Mucosa of gallbladder (tissue), 1 donor: ENCODE measurements around the gene COBL. TPM values are rescaled to one million over a fixed set of nuclear protein-coding genes. Genes with fewer than 3 reads are reported as not detected.

Source experiments
- DNase-seq: peaks from one replicate; pipeline ENCODE4 v3.0.0-alpha.2; 2020; ENCODE audit warnings: low spot score
- total RNA-seq: library from RNA; stranded (reverse); gene quantifications from one replicate; pipeline ENCODE4 v1.2.1, GENCODE V29; 2021
- donor health status: DM: no; HTN: no; CAD: no.

The COBL gene
- total RNA-seq, 1 donor from 2014 or later, result 87.3 TPM

GRCh38 chr7:51304729-51305128, 11.9 kb downstream of the COBL start:
- no peak for DNase-seq

DNA sequence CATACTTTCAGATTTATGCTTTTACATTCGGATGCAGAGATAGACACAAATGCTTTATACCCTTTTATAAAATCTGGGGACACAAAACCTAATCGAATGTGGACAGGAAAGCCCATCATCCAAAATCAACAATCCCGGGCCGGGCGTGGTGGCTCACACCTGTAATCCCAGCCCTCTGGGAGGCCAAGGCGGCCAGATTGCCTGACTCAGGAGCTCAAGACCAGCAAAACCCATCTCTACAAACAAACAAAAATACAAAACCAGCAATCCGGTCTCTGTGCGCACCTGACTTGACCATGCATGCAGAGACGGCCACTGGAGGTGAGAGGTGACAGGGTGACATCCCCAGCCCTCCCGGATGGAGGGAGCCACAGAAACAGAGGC, 13.5 kb downstream of the COBL start:
- no peak for DNase-seq

DNA sequence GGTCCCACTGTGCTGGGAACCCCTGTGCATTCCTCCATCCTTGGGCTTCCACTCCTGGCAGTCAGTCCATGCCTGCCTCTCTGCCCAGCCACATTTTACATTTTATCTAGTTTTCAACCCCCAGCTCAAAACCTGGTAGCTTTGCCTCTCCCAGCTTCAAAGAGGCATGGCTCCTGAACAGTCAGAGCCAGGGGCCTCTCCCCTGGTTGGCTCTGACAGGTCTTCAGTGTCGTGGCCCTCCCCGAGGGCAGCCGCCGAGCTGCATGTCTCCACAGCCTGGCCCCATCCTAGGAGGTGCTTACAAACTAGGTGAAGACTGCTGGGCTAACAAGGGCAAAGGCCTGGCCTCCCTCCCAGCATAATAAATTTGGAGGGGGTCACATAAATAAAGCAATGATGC, 14.8 kb downstream of the COBL start:
- DNase-seq, result no peak

DNA sequence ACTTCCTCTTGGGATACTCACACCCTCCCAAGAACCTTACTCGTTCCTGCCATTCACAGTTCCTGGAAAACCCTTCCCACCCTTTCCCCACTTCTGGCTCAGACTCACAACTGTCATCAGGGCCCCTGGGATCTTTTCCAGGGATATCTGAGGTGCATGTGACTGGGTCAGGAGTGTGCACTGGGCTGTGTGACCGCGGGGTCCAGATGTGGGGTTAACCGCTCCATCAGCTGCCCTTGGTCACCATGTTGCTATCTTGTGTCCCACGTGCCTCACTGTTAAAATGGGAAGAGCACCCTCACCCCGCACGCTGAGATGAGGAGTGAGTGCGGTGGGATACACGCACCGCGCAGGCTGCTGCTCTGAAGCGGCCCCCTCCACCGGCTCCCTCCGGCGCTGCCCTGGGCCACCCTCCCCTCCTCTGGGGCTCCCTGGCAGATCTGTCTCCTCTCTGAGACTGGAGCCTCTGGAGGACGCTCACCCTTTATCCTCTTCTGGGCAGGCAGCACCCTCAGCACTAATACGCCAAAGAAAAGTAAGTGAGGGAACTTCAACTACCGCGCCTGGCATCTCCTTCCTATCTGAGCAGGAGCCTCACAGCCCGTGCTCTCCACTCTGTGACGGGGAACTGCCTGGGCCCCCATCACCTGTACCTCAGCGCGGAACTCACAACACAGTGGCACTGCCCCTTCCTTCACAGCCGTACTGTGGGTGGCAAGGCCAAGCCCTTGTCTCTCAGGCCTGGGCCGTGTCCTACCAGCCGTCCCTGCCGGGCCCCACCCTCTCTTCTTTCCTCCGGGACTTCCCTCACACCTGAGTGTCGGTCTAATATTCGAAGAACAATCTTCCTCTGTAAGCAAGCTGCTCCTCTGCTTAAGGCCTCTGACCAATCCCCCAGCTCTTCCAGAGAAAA, 15.6 kb downstream of the COBL start:
- no peak for DNase-seq

- no peak for DNase-seq
These were observed 17.0 kb downstream of the COBL start for GRCh38 chr7:51299391-51300133.

DNA sequence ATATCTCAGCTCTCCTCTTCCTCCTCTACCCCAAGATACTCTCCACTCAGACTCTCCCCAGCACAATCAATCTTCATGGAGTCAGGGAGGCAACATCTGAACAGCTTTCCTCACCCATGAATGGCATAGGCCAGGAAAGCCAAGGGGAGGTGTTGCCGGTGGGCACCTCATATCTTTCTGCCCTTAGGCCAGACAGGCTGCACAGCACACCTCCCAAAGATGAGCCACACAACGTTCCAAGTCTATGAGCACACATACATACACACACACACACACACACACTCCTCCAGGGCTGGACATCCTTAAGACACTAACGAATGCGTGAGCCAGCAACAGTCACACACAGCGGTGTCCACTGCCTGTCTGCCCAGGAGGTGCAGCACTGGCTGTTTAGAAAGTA, 17.7 kb downstream of the COBL start:
- no peak for DNase-seq

DNA sequence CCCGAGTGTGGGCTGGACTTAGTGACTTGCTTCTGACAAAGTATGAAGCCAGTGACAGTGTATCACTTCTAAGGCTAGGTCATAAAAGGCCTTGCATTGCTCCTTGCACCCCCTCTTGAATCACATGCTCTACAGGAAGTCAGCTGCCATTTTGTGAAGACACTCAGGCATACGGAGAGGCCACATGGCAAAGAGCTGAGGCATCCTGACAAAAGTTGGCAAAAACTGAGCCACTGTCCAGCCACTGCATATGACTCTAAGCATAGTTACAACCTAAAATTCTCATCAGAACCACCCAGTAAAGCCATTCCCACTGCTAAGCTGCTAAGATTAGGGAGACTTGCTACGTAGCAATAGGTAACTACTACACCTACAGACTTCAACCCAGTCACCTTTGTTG, 18.6 kb downstream of the COBL start:
- DNase-seq, result no peak

DNA sequence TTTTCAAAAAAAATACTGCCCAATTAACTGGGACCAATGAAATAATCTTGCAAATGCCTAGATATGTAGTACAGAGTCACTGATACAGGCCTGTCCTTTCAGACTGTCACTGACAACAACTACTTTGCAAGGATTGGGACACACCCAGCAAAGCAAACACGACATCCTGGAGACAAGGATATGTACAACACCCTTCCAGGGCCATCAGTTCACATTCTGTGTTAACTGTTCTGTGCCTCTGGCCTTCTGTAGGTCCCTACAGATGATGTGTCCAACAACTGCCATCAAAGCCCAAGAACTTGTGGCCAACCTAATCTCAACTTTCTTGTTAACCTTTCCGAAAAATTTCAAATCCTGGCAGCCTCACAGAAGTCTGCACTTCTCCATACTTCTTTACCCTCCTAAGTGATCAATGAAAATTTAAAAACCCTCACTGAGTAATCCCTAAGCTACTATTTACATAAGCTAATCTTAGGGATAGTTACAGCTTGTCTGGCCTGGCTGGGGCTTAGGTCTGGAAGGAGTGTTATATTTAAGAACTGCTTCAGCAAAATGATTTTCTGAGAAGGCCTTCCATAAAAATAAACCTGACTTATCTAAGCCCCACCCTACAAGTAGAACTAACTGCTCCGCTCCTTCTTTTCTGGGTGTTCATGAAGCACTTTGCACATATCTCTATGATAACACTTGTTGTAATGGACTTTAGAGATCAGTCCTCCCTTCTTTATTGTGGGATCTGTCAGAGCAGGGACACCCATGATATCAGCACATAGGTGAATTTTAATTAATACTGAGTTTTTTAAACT, 21.0 kb downstream of the COBL start:
- DNase-seq, result peak; percentile 53

DNA sequence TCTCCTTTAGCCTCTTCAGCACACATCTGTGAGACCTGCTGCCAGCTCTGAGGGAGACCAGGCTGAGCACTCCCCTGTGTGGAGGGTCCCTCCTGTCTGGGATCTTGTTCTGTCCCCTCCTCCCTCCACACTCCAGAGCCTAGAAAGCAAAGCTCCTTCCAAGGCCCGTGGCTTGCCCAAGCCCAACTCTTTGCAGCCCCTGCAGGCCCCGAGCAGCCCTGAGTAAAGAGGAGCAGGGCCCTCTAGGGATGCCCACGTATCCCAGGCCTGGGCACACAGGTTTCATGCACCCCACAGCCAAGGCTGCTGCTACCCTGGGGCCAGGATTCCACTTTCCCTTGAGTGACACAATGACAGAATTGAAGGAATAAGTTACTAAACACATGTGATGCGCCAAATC, 24.0 kb downstream of the COBL start:
- no peak for DNase-seq

DNA sequence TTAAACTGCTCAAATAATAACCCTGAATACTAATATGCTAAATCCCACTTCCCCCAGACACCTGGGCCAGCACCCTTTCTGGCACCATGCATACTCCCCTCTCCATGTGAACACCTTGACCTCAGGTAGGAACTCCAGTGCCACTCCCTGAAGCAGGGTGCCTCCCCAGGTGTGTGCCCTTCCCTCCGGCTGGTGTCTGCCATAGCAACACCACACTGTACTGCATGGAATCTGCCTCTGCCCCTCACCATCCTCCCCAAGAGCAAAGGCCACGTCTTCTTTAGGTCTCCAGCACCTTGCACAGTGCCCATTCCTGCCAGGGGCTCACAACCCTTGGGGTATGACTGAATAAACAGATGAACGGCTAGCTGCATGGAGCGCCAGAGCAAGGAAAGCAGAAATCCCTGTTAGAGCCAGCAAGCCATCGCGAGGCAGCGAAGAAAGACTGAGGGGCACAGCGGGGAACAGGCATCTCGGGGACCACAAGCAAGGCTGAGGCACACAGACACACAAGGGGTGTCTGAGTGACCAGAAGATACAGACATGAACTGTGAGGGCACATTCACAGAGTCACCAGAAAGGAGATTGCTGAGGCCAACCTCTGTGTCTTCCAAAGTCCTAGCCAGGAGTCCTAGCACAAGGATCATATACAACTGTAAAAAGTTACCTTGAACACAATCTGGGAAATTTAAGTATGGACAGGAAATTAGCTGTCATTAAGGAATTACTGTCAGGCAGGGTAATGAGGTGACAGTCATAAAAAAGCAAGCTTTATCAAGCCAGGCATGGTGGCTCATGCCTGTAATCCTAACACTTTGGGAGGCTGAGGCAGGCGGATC, 25.7 kb downstream of the COBL start:
- DNase-seq, result no peak

DNA sequence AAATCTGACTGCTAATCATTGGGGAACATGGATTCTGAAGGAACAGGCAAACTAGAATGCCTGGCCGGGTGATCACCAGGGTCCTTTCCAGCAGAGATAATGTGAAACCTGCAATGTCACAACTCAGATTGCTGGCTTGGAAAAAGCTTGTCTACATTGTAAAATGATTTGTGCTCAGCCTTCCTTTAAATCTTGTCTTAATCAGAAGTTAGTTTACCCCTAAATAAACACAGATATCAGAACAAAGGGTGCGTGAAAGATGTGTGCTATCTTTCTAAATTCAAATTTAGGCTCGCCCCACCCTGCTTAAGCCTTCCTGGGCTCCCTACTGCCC, 26.3 kb downstream of the COBL start:
- DNase-seq, result no peak

DNA sequence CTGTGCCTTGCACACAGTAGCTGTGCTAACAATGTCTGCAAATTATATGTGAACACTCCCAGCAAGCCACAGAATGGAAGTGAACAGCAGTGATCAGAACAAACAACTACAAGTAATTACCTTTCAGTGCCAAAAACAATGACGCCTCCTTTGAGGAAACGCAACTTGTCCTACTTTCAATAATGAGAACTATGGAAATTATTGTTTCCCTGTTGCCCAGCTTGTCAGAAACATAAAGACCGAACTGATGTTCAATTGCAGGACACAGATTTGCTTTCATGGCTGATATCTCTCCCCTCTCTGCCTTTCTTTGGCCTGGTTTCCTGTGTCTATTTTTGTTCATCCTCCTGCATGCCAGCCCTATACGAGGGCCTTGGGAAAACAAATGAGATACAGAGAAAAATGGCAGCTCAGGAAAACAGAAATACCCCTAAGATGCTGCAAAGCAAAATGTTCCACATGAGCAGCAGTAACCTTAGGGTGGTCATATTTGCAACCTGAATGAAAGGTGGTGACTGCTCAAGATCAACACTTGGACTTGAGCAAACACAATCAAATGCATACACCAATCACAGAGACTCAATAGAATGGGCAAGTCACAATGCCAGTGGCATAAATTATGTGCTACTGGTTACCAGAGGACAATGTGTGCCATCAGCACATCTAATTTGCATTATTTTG, 26.8 kb downstream of the COBL start:
- DNase-seq, result no peak

DNA sequence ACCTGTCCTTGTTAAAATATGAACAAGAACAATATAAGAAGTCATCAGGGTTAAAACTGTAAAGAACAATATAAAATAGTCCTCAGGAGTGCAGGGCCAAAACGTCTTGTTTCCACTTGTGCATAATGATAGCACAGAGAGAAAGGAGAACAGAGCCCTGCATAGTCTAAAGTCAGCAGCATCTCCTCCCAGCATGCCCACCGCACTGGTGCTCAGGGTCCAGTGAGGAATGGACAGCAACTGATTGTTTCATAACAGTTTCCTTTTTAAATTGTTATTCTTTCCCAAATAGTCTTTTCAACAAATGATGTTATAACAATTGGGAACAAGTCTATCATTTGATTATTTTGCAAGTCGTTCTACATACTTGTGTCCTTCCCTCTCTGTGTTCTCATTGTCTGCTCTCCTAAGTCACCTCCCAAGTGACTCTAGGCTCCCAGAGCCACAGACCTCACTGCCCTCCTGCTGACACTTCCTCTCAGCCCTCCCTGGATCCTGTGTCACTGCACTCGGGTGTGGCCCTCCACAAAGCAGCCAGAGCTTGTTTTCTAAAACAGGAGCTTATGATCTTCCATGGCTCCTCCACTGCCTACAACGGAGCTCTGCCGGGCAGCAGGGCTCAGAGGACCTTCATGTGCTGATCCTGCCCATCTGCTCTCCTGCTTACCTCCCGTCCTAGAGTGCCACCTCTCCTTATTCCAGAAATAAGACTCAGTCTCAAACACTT, 27.6 kb downstream of the COBL start:
- DNase-seq, result no peak

DNA sequence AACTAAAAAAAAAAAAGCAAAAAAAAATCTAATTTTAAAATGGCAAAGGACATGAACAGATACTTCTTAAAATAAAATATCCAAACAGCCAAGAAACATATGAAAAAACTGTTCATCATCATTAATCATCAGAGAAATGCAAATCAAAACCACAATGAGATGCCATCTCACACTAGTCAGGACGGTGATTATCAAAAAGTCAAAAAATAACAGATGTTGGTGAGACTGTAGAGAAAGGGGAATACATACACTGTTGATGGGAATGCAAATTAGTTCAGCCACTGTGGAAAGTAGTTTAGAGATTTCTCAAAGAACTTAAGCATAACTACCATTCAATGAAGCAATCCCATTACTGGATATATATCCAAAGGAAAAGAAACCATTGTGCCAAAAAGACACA, 30.2 kb downstream of the COBL start:
- DNase-seq, result no peak

DNA sequence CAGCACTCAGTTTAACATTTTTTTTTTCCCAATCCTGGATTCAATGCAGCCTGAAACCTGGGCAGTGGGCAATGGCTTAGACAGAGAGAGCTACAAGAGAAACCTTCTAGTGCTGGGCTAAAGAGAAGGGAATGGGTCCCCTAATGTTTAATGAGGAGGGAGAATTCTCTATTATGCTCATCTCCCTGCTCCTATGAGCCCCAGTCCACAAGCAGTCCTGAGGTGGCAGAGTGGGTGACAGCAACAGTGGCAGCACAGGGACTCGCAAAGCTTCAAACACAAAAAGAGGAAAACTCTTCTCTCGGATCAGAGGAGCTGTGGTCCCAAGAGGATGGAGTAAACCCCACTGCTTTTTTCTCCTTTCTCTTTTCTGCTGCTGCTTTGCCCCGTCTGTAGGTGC, 36.5 kb downstream of the COBL start:
- no peak for DNase-seq

GRCh38 chr7:51279391-51280023, 37.1 kb downstream of the COBL start:
- peak; percentile 1 for DNase-seq

DNA sequence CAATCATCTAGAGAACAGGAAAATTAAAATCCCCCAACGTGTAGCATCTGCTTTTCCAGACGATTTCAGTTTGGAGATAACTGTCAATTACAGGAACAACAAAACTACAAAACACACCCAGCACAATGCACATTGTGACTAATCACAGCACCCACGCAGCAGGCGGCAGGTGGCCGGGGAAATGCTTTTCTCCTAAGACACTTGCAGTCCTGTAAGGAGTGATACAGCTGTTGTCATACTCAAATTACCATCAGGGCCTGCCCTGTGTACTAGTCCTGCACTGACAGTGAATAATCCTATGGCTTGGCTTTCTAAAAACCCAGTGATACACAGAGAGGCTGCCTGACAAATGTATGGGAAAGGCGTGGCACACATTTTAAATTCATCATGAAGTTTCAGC, 37.8 kb downstream of the COBL start:
- DNase-seq, result no peak

DNA sequence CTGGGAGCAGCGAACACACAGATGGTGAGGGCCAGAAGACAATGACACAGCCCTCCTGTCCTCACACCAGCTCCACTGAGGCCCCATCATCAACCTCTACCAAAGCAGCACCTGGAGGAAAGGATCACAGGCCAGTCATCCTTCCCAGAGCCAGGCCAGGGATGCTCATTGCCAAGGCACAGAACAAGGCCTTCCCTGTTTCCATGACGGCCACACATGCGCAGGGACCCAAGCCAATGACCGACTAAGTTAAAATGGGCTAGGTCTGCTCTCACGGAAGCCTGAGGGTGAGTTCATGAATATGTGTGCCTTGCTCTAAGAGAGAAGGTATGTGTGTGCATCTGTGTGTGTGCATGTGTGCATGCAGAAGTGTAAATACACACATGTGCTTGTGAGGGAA, 39.6 kb downstream of the COBL start:
- no peak for DNase-seq

GRCh38 chr7:51276091-51276605, 40.5 kb downstream of the COBL start:
- DNase-seq, result no peak

DNA sequence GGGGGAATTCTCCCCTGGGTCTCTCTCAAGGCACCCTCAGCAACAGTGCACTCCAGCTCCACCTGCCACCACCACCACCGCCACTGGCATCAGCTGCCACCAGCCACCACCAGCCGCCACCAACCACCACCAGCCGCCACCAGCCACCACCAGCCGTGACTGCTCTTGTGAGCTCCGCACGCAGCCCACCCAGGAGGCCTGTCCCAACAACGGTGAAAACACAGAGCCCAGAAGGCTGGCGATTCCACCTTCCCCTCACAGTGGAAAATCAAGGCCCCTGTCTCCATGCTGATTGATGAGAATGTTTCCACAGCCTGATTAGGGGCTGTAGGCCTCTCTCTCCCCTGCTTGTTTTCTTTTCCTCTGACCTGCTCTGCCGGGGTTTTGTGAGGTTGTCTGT, 41.1 kb downstream of the COBL start:
- no peak for DNase-seq
